NCI-H226 (cell line): ENCODE data around the gene DAAM1.
A peak's percentile ranks its signal among the peaks of the same experiment; 100 is the strongest.

Experiments used
- DNase-seq: peaks from one replicate; pipeline ENCODE4 v3.0.0-alpha.2; 2015

DAAM1 gene

GRCh38 chr14:59188461-59189090 lies at the start of gene DAAM1:
Gene DAAM1, plus strand, starts transcription at chr14:59188667. Its CDS starts 74,811 bp downstream, at chr14:59263478.
- peak; percentile 99 for DNase-seq

DNA sequence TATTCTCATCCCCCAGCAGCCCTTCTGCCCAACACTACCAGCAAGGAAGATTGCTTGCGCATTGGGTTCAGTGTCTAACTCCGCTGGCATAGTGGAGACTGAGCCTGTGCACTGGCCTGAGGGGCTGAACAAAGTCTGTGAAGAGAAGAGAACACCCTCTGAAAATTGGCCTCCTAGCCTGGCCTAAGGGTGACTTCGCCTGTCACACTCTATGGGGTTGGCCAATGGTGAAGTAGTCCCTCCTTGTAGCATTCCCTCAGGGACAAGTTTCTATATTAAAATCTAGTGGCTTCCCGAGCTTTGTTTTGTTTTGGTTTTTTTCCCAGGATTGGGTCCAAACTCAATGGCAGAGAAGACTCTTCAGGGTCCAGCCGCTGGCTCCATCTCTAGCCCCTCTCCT lies 49.1 kb upstream of the DAAM1 start:
- DNase-seq: no peak

- no peak for DNase-seq
Observed at GRCh38 chr14:59140106-59140843, 48.2 kb upstream of the DAAM1 start.

- DNase-seq: no peak
Observed at GRCh38 chr14:59146484-59146883, 42.0 kb upstream of the DAAM1 start.

- no peak for DNase-seq
Observed at GRCh38 chr14:59147007-59147406, 41.5 kb upstream of the DAAM1 start.

DNA sequence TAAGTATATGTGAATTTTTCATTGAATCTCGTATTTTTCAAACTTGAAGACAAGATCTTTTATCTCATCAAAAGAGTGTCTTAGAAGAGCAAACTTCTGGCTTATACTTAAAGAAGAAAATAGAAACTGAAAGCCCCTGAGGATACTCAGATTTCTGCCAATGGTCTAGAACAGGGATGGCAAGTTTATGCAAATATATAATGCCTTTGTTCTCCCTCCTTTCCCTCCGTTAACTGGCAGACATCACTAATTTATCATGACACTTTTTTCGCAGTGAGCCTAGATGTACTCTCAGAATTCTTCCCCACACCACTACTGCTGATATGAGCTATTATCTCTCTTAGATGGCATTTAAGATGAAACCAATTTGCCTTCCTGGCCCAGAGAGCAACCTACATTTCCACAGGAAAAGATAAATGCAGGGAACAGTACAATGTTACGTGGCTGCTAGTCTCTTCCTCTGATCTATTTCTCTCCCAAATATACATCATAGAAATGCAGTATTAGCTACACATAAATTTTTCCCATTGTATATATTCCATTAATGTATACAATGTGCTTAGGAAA lies 40.0 kb upstream of the DAAM1 start:
- no peak for DNase-seq

DNA sequence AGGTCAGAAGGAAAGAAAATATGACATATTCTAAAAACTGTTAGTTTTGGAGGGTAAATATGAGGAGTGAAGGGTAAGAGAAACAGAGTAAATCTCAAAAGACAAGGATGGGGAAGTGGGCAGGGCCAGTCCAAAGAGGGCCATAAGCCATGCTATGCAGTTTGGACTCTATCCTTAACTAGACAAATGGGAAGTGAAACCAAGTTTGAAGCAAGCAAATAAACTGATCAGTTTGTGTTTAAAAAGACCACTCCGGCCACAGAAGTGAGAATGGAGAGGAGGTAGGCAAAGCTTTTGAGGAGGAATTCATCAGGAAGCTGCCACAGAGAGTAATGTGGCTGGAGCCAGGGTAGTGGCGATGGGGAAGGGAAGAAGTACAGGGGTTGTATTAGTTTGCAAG lies 37.5 kb upstream of the DAAM1 start:
- DNase-seq: no peak

- DNase-seq: peak; percentile 5
Observed at GRCh38 chr14:59154373-59154772, 34.1 kb upstream of the DAAM1 start.

DNA sequence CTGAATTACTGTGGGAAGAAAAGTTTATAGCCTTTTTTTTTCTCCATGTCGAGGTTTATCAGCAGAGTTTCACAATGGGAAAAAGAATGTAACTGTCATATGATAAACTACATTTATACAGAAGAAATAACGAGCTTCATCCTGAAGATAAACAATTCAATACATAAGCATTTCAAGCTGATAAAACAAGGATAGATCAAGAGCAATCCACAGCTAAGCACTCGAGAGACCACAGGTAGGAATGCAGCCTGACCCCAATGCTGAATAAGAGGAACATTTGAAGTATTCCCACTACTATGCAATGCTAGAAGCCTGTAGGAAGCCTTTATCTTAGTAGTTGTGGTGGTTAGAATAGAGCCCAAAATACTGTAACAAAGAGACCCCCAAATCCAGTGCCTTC lies 32.6 kb upstream of the DAAM1 start:
- peak; percentile 20 for DNase-seq

- DNase-seq: no peak
Observed at GRCh38 chr14:59159169-59159568, 29.3 kb upstream of the DAAM1 start.

DNA sequence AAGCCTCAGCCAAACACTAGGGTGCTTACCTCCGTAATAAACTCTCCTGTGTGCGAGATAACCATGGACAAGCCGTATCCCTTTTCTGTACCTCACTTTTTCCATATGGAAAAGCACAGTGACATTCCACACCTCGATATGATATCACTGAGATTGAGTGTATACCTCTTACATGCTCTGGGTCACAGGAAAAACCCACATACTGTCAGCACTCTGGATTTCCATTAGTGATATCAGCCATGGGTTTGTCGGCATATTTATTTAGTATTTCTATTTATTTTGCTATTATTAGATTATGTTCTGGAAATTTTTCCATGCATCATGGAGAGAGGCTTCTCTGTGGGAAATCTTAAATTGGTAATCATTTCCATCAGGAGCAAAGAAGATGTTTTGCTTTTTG lies 28.0 kb upstream of the DAAM1 start:
- no peak for DNase-seq

- peak; percentile 36 for DNase-seq
Observed at GRCh38 chr14:59161561-59162175, 26.8 kb upstream of the DAAM1 start.

DNA sequence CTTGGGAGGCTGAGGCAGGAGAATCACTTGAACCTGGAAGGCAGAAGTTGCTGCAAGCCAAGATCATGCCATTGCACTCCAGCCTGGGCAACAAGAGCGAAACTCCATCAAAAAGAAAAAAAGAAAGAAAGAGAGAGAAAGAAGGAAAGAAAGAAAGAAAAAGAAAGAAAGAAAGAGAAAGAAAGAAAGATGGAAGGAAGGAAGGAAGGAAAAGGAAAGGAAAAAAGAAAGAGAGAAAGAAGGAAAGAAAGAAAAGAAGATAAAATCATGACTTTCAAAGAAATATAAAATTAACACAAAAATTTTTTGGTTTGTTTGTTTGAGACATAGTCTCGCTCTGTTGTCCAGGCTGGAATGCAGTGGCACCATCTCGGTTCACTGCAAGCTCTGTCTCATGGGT lies 22.2 kb upstream of the DAAM1 start:
- no peak for DNase-seq

DNA sequence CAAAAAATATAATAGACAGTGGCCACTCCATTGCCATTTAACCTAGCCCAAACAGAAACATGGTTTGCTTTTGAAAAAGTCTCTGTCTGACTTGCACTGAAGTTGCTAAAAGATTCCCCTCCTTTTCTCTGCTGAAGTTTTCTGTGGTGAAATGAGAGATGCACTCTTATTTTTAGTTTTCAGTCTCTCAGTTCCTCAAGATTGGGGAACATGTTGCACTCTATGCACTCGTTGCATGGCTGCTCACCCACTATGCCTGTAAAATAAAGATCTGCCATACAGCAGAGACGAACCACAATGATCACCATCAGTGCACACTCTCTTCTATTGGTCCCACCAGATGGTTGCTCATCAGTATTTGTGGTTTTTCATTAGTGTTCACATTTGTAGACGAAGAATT lies 13.1 kb upstream of the DAAM1 start:
- no peak for DNase-seq

DNA sequence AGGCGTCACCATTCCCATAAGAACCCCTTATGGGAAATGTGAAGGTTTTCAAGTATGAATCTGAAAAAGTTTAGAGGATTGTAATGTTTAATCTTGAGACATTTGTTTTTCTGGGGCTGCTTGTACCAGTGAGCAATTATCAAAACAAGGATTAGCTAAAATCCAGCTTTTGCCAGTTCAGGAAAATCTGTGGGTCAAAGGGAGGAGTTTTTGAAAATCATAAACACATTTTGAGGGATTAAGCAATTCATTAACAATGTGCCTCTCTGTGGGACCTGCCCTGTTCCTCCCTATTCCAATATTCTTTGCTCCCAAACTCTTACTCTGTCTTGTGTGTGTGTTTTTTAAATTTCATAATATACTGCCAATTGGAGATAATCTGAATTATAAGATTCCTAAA lies 11.7 kb upstream of the DAAM1 start:
- DNase-seq: no peak

GRCh38 chr14:59177262-59177661 lies 11.2 kb upstream of the DAAM1 start:
- no peak for DNase-seq

DNA sequence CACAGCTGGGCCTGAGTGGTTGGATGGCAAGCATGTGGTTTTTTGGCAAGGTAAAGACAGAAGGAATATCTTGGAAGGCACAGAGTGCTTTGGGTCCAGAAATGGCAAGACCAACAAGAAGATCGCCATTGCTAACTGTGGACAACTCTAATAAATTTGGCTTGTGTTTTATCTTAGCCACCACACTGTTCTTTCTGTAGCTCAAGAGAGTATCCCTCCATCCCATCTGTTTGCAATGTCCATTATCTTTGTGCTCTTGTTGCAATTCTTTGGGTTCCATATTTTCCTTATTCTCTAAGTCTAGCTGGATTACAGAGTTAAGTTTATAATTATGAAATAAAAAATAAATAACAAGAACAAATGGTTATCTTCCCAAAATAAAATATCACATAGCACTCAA lies 6.7 kb upstream of the DAAM1 start:
- no peak for DNase-seq

DNA sequence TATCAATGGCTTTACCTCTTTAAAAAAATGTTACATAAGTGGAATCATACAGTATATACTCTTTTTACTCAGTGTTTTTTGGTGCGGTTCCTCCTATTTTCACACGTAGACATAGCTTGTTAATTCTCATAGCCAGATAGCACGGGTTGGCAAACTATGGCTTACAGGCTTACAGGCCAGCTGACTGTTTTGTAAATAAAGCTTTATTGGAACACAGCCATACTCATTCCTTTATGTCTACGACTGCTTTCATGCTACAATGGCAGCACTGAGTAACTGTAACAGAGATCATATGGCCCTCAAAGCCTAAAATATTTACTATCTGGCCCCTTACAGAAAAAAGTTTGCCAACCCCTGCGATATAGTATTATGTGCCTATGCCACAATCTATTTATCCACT lies 5.8 kb upstream of the DAAM1 start:
- no peak for DNase-seq

DNA sequence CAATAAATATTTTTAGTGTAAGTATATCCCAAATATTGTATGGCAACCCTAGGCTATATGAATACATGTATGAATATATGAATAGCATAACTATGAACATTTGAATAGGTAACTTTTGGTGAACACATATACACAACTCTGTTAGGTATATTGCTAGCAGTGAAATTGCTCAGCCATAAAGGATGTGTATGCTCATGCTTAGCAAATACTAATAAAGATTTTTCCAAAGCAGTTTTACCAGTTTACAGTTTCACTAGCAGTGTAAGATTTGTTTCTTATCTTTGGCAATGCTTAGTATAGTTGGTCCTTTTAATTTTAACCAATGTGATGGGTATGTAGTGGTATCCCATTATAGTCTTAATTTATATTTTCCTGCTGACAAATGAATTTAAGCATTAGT lies 5.3 kb upstream of the DAAM1 start:
- no peak for DNase-seq

DNA sequence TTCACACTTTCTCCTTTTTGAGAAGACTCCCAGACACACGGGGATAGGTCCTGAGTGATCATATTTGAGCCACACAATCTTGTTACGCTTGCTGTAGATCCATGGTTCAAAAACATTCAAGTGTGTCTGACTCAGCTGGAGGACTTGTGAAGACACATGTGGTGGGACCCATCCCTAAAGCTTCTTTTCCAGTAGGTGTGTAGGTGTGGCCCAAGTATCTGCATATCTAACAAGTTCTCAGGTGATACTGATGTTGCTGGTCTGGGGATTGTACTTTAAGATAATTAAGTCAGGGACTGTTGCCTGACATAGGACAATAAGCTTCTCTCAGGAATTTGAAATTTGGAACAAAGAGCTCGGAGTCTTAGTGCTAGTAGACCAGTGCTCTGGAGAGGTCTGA lies 4.1 kb upstream of the DAAM1 start:
- no peak for DNase-seq

- no peak for DNase-seq
Observed at GRCh38 chr14:59185676-59186075, 2.8 kb upstream of the DAAM1 start.

GRCh38 chr14:59186306-59186705 lies 2.2 kb upstream of the DAAM1 start:
- no peak for DNase-seq

DNA sequence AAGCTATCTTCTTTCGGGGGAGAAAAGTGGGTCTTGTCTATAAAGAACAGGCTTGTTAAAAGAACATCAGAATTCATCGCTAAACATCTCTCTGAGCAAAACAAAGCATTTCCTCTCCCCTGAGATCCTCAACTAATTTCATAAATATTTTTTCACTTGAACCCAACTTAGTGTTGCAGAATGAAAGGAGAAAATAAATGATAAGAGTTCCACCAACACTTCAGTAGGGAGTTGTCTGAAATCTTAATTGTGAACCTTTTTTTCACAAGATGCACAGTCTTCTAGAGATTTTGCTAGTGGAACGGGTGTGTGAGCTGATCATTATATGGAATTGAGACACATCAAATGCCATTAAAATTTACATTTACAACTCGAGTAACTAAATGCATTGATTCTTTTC lies 1.3 kb upstream of the DAAM1 start:
- DNase-seq: no peak

- DNase-seq: no peak
Observed at GRCh38 chr14:59187802-59188460, 536 bp upstream of the DAAM1 start.
